HuH-7 (cell line): Measurements from ENCODE around the gene CFAP92.

Source experiments
- DNase-seq: peaks from one replicate; pipeline ENCODE4 v3.0.0; 2011; ENCODE audit warnings: low spot score

CFAP92 gene

GRCh38 chr3:128861491-128861890 is 132.4 kb downstream of the CFAP92 start:
- DNase-seq = no peak
